Endothelial cell of umbilical vein (primary cell): Measurements from ENCODE around the gene LAMB4. TPM values are rescaled to one million over a fixed set of nuclear protein-coding genes. Genes with fewer than 3 reads are reported as not detected.
"Not testable (repeated sequence)": the region's sequence is repeated elsewhere in the genome, so short reads cannot be mapped to it uniquely, and the experiment has no call there.

Source experiments
- BruUV-seq: library from RNA; stranded (reverse); fragments of 400-500 nt; replicated peaks from 2 replicates; lab custom pipeline; 2021; lab: Mats Ljungman, UMichigan
- CTCF ChIA-PET: fragments of 300-600, 350-600 bp; sonication (Branson Sonifier 250); formaldehyde crosslinking; loops from one replicate; lab custom pipeline; 2021; ENCODE audit warnings: antibody characterized with exemption, inconsistent platforms; lab: Charles Lee
- POLR2A ChIA-PET: fragments of 300-600, 350-600 bp; sonication (Branson Sonifier 250); formaldehyde crosslinking; loops from one replicate; lab custom pipeline; 2021; ENCODE audit warnings: antibody characterized with exemption, inconsistent platforms; lab: Charles Lee
- DNase-seq: peaks from one replicate; pipeline ENCODE4 v3.0.0-alpha.2; 2011; ENCODE audit warnings: low read depth, low spot score
- FAIRE-seq: peaks from 2 replicates; lab custom pipeline; 2011; peaks lifted over from hg19 to GRCh38; lab: Jason Lieb, UNC
- H2AFZ ChIP-seq: 2 replicates; pipeline ENCODE4 v1.6.0; 2012; ENCODE audit warnings: low read depth, low read length, control low read depth, inconsistent platforms
- H3K27ac ChIP-seq: 2 replicates; pipeline ENCODE4 v1.5.1; 2011; ENCODE audit warnings: low read depth, mild to moderate bottlenecking, control low read depth, low read length, moderate library complexity; ENCODE audit not compliant: insufficient read depth
- H3K27me3 ChIP-seq, 2 experiments: 2 replicates each; pipeline versions ENCODE4 v1.6.0 to v1.6.1; 2011; ENCODE audit warnings: low read length in 2 of 2, mixed read lengths in 1 of 2; ENCODE audit not compliant: control insufficient read depth in 2 of 2, insufficient read depth in 2 of 2
- H3K36me3 ChIP-seq, 2 experiments: 2 replicates in 1 of 2; 3 replicates in 1 of 2; pipeline ENCODE4 v1.5.1; 2011; ENCODE audit warnings: low read length in 2 of 2, mild to moderate bottlenecking in 1 of 2, moderate library complexity in 1 of 2; ENCODE audit not compliant: control insufficient read depth in 2 of 2, insufficient read depth in 2 of 2; ENCODE audit errors: extremely low read depth in 1 of 2
- H3K4me1 ChIP-seq: 3 replicates; pipeline ENCODE4 v1.5.1; 2011; ENCODE audit warnings: mild to moderate bottlenecking, low read length; ENCODE audit not compliant: control insufficient read depth, insufficient read depth; ENCODE audit errors: extremely low read depth
- H3K4me2 ChIP-seq: 2 replicates; pipeline ENCODE4 v1.6.1; 2011; ENCODE audit warnings: low read length, control low read depth, mixed read lengths; ENCODE audit not compliant: insufficient read depth
- H3K4me3 ChIP-seq, 3 experiments: fragments of 200-600 bp in 1 of 3; sonication (generic), shearing (Covaris generic) in 1 of 3; replicated peaks in 1 of 3; 2 replicates each; pipeline ENCODE4 v1.5.1; 2011 to 2016; ENCODE audit warnings: control low read depth in 3 of 3, low read length in 3 of 3, mild to moderate bottlenecking in 2 of 3, inconsistent platforms in 1 of 3, low read depth in 1 of 3, moderate library complexity in 1 of 3; ENCODE audit not compliant: insufficient read depth in 1 of 3
- H3K79me2 ChIP-seq: 2 replicates; pipeline ENCODE4 v1.6.0; 2012; ENCODE audit warnings: low read length, inconsistent platforms; ENCODE audit not compliant: control insufficient read depth, insufficient read depth
- H3K9ac ChIP-seq: replicated peaks from 2 replicates; pipeline ENCODE3; 2011; ENCODE audit warnings: low read length, control low read depth; ENCODE audit not compliant: insufficient read depth; ENCODE audit errors: extremely low read depth
- H3K9me1 ChIP-seq: replicated peaks from 3 replicates; pipeline ENCODE4 v1.6.0; 2011; ENCODE audit warnings: mild to moderate bottlenecking, low read length; ENCODE audit not compliant: control insufficient read depth, insufficient read depth; ENCODE audit errors: extremely low read depth
- H3K9me3 ChIP-seq: replicated peaks from 2 replicates; pipeline ENCODE4 v1.5.1; 2012; ENCODE audit warnings: low read length, inconsistent platforms; ENCODE audit not compliant: control insufficient read depth, insufficient read depth
- H4K20me1 ChIP-seq: replicated peaks from 2 replicates; pipeline ENCODE3; 2011; ENCODE audit warnings: mild to moderate bottlenecking, low read length; ENCODE audit not compliant: control insufficient read depth, insufficient read depth; ENCODE audit errors: extremely low read depth
- EZH2 ChIP-seq: IDR thresholded peaks from 2 replicates; pipeline ENCODE4 v1.6.1; 2012; ENCODE audit warnings: borderline replicate concordance, low read depth, mild to moderate bottlenecking, moderate library complexity, low read length, inconsistent platforms; ENCODE audit not compliant: severe bottlenecking
- FOS ChIP-seq: IDR thresholded peaks from 2 replicates; pipeline ENCODE4 v1.6.1; 2011; ENCODE audit warnings: mild to moderate bottlenecking, low read length, moderate library complexity, borderline replicate concordance; ENCODE audit not compliant: insufficient read depth
- GATA2 ChIP-seq: IDR thresholded peaks from 2 replicates; pipeline ENCODE4 v1.7.0; 2011; ENCODE audit warnings: low read depth, mild to moderate bottlenecking, moderate library complexity, mixed read lengths, low read length; ENCODE audit not compliant: insufficient read length, insufficient read depth
- JUN ChIP-seq: IDR thresholded peaks from 2 replicates; pipeline ENCODE4 v1.6.1; 2011; ENCODE audit warnings: borderline replicate concordance, low read depth; ENCODE audit not compliant: insufficient read length, insufficient read depth
- dilution Hi-C: fragments of 300-500 bp; cut with MboI; formaldehyde crosslinking; loops from one replicate; pipeline ENCODE4 v1.15.0; 2019; ENCODE audit warnings: low sequenced_read_pairs; ENCODE audit not compliant: extremely low pct_ligation_motif_present
- intact Hi-C: fragments of 100-400 bp; cut with micrococcal nuclease; formaldehyde crosslinking; loops from one replicate; pipeline ENCODE4 v1.10.0; 2022
- polyA plus RNA-seq, 4 experiments: library from polyadenylated mRNA; depleted of rRNA in 3 of 4; stranded (reverse) in 3 of 4; unstranded in 1 of 4; fragments of >200 nt; gene quantifications; 2 replicates each; pipeline versions ENCODE4 v1.2.1 to v1.2.3, GENCODE V29; 2011 to 2012; ENCODE audit warnings: missing spikeins in 1 of 4
- total RNA-seq: library from RNA; stranded (reverse); gene quantifications from 2 replicates; pipeline ENCODE4 v1.2.3, GENCODE V29; 2021
- TF ChIP-seq, protein P1 (sequence below), 2 donors: IDR thresholded peaks; 1 replicate in 1 of 2; 2 replicates in 1 of 2; pipeline ENCODE4 v1.5.1; 2011; ENCODE audit warnings: low read length in 2 of 2, mild to moderate bottlenecking in 2 of 2, moderate library complexity in 2 of 2, control low read depth in 1 of 2, inconsistent platforms in 1 of 2, low read depth in 1 of 2; ENCODE audit not compliant: insufficient read depth in 1 of 2; ENCODE audit errors: extremely low read depth in 1 of 2

Gene LAMB4
- total and polyA plus RNA-seq, 2 donors (not counting 3 experiments of a cell fraction or from before 2014, with no cell fraction given) = 0.15 to 0.20 TPM

DNA sequence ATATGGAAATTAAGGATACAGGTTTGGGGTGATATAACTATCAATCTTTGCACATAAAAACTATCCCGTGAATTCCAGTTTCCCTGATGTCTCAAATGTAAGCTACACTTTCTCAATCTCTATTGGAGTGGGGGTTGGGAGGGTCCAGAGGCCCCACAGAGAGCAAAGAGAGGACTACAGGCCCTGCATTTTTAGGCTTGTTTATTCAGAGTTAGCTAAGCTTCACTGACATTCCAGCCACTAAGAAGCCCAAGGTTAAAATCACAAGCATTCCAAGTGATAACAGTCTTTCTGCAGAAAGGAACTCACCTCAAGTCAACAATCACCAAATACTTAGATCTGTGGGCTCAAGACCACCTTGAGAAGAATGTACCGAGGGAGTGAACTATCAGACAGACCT, 95.6 kb downstream of the LAMB4 start:
- TF ChIP-seq JUN = no peak
- no peak for TF ChIP-seq GATA2
- no peak for TF ChIP-seq FOS
- no peak for TF ChIP-seq EZH2
- Histone ChIP-seq H3K27me3 (no peaks in the 10 kb centered on the region), H3K36me3 (no peaks in the 10 kb centered on the region), H2AFZ (no peak overlapping the region), H3K4me2 (no peak overlapping the region), H3K9ac (no peak overlapping the region), H3K79me2 (no peaks in the 10 kb centered on the region), H3K9me3 (no peaks in the 10 kb centered on the region), H3K4me1 (peaks cover 11% of the 10 kb centered on the region), H3K4me3 (no peak overlapping the region), H3K27ac (no peak overlapping the region), H4K20me1 (no peaks in the 10 kb centered on the region), H3K9me1 (no peaks in the 10 kb centered on the region)
- POLR2A ChIA-PET = no interaction called here
- CTCF ChIA-PET = no interaction called here
- no peak for DNase-seq
- dilution Hi-C loops = no loop called here
- intact Hi-C loops = no loop called here
- FAIRE-seq = no peak
- no TSS peak for BruUV-seq

GRCh38 chr7:108033776-108034497, 96.2 kb downstream of the LAMB4 start:
- CTCF ChIA-PET = interaction anchor here (0.6 to 0.7 kb wide), 2 partner anchors 8 to 21 kb away, joined by 3 to 4 read pairs; no protein-coding TSS in a partner anchor

DNA sequence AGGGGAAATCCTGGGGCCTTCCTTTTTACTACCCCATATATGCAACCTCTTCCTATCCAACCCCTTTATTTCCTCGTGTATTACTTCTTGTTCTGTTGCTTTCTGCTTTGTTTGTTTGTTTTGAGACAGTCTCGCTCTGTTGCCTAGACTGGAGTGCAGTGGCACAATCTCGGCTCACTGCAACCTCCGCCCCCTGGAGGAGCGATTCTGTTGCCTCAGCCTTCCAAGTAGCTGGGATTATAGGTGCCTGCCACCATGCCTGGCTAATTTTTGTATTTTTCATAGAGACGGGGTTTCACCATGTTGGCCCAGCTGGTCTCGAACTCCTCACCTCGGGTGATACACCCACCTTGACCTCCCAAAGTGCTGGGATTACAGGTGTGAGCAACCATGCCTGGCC, 96.9 kb downstream of the LAMB4 start:
- H2AFZ ChIP-seq, H3K9me1 ChIP-seq, FAIRE-seq, BruUV-seq, H4K20me1 ChIP-seq, dilution Hi-C loops, DNase-seq, H3K79me2 ChIP-seq, H3K4me2 ChIP-seq, H3K9ac ChIP-seq, intact Hi-C loops, H3K4me3 ChIP-seq, H3K9me3 ChIP-seq, H3K36me3 ChIP-seq, H3K27me3 ChIP-seq, H3K27ac ChIP-seq: not testable (repeated sequence)
- POLR2A ChIA-PET = interaction anchor here (0.7 kb wide), 1 partner anchor 125 kb away, joined by 9 read pairs; no protein-coding TSS in a partner anchor
- CTCF ChIA-PET = interaction anchor here (0.6 to 0.7 kb wide), 2 partner anchors 8 to 22 kb away, joined by 3 to 4 read pairs; no protein-coding TSS in a partner anchor
- peaks cover 13% of the 10 kb centered on the region for H3K4me1 ChIP-seq

More at GRCh38 chr7:108033776-108034497, 96.2 kb downstream of the LAMB4 start:
- dilution Hi-C loops = no loop called here
- Histone ChIP-seq H3K79me2 (no peaks in the 10 kb centered on the region), H3K4me1 (peaks cover 13% of the 10 kb centered on the region), H3K9ac (no peak overlapping the region), H4K20me1 (no peaks in the 10 kb centered on the region), H3K9me1 (no peaks in the 10 kb centered on the region), H3K27ac (no peak overlapping the region), H3K9me3 (no peaks in the 10 kb centered on the region), H2AFZ (no peak overlapping the region), H3K4me3 (no peak overlapping the region), H3K27me3 (no peaks in the 10 kb centered on the region), H3K4me2 (no peak overlapping the region), H3K36me3 (no peaks in the 10 kb centered on the region)
- POLR2A ChIA-PET = interaction anchor here (0.7 kb wide), 1 partner anchor 125 kb away, joined by 9 read pairs; no protein-coding TSS in a partner anchor
- TF ChIP-seq, protein P1, sequence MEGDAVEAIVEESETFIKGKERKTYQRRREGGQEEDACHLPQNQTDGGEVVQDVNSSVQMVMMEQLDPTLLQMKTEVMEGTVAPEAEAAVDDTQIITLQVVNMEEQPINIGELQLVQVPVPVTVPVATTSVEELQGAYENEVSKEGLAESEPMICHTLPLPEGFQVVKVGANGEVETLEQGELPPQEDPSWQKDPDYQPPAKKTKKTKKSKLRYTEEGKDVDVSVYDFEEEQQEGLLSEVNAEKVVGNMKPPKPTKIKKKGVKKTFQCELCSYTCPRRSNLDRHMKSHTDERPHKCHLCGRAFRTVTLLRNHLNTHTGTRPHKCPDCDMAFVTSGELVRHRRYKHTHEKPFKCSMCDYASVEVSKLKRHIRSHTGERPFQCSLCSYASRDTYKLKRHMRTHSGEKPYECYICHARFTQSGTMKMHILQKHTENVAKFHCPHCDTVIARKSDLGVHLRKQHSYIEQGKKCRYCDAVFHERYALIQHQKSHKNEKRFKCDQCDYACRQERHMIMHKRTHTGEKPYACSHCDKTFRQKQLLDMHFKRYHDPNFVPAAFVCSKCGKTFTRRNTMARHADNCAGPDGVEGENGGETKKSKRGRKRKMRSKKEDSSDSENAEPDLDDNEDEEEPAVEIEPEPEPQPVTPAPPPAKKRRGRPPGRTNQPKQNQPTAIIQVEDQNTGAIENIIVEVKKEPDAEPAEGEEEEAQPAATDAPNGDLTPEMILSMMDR (IDR thresholded peaks at IDR 0.05; ENCODE audit: extremely low read depth in 1 of 2, insufficient read depth in 1 of 2, low read depth in 1 of 2, low read length in 2 of 2) = no peak
- FAIRE-seq (no peak), DNase-seq (no peak)
- BruUV-seq = no TSS peak
- intact Hi-C loops = no loop called here
